Measurements from ENCODE around the gene NEK1. TPM values are rescaled to one million over a fixed set of nuclear protein-coding genes. Genes with fewer than 3 reads are reported as not detected.

NEK1 gene, protein sequence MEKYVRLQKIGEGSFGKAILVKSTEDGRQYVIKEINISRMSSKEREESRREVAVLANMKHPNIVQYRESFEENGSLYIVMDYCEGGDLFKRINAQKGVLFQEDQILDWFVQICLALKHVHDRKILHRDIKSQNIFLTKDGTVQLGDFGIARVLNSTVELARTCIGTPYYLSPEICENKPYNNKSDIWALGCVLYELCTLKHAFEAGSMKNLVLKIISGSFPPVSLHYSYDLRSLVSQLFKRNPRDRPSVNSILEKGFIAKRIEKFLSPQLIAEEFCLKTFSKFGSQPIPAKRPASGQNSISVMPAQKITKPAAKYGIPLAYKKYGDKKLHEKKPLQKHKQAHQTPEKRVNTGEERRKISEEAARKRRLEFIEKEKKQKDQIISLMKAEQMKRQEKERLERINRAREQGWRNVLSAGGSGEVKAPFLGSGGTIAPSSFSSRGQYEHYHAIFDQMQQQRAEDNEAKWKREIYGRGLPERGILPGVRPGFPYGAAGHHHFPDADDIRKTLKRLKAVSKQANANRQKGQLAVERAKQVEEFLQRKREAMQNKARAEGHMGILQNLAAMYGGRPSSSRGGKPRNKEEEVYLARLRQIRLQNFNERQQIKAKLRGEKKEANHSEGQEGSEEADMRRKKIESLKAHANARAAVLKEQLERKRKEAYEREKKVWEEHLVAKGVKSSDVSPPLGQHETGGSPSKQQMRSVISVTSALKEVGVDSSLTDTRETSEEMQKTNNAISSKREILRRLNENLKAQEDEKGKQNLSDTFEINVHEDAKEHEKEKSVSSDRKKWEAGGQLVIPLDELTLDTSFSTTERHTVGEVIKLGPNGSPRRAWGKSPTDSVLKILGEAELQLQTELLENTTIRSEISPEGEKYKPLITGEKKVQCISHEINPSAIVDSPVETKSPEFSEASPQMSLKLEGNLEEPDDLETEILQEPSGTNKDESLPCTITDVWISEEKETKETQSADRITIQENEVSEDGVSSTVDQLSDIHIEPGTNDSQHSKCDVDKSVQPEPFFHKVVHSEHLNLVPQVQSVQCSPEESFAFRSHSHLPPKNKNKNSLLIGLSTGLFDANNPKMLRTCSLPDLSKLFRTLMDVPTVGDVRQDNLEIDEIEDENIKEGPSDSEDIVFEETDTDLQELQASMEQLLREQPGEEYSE (N-terminal part only)
- total RNA-seq: 1 to 10 TPM; 7.2 to 9.3 TPM

DNA sequence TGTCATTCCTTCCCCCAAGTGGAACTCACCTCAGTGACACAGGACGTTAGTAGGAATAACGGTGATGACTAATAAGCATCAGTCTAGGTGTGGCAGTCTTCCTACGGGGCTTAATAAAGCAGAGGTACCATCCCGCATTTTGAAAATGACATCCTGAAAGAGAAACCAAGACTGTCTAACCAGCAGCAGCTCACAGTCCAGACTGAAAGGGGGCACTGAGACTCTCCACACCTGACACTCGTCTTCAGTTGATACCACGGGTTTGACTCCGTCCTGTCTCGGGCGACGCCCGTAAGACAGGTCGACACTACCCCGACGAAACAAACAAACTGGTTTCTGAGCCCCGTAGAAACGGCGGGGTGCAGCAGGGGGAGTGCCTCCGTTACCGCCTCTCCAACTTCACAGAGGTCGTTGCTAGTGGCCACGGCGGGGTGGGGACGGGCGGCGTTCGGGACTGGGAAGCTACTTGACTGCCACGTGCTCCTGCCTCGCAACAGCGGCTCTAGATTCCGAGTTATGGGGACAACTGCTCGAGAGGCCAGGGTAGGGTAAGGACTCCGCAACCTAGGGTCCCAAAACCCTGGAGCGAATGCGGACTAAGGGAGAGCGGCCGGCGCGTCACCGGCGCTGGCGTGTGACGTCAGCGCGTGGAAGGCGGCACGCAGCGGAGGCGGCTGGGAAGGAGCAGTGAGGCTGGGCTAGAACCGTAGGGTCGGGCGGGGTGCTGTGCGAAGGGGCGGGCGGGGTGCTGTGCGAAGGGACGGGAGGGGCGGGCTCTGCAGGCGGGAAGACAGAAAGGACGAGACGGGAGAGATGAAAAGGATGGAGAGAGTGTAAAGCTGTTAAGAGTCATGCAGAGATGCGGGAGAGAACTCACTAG lies at the start of gene NEK1:
Gene NEK1, minus strand, starts transcription at position 593 of the 880 bp plus-strand sequence. CDS start 9,953 bp downstream, outside the sequence.
- H3K36me3 ChIP-seq: no peaks in the 10 kb centered on the region
- H3K9me3 ChIP-seq: no peaks in the 10 kb centered on the region
- peak; percentile 86 for DNase-seq (ENCODE audit: low spot score)
- H3K27me3 ChIP-seq: no peaks in the 10 kb centered on the region
- peak within 1 kb of the TSS; percentile 96 to 99 for H3K27ac ChIP-seq
- H3K4me3 ChIP-seq: peak within 1 kb of the TSS; percentile 82 to 83
- H3K4me1 ChIP-seq: peaks cover 0 to 24% of the 10 kb centered on the region in 2 donors
- TF ChIP-seq, protein P1, sequence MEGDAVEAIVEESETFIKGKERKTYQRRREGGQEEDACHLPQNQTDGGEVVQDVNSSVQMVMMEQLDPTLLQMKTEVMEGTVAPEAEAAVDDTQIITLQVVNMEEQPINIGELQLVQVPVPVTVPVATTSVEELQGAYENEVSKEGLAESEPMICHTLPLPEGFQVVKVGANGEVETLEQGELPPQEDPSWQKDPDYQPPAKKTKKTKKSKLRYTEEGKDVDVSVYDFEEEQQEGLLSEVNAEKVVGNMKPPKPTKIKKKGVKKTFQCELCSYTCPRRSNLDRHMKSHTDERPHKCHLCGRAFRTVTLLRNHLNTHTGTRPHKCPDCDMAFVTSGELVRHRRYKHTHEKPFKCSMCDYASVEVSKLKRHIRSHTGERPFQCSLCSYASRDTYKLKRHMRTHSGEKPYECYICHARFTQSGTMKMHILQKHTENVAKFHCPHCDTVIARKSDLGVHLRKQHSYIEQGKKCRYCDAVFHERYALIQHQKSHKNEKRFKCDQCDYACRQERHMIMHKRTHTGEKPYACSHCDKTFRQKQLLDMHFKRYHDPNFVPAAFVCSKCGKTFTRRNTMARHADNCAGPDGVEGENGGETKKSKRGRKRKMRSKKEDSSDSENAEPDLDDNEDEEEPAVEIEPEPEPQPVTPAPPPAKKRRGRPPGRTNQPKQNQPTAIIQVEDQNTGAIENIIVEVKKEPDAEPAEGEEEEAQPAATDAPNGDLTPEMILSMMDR (IDR thresholded peaks at IDR 0.05): no peak

DNA sequence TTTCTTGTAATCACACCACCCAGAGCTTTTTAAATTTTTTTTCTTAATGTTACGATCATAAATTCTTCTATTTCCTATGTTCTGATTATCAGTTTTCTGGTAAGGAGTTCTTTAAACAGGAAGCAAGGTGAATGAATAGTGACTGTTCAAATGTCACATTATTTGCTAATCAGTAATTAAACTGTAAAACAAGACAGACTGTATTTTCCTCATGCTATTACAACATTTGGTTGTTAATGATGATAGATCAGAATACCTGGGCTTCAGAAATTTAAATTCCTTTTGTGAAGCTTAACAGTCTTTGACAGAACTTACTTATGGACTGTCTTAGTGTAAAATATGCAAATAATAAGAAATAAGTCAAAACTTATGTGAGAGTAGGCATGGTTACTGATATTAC lies 49.4 kb upstream of the NEK1 start:
- Histone ChIP-seq H3K27ac (peak overlapping the region; percentile 84 to 90), H3K4me1 (peaks cover 0 to 39% of the 10 kb centered on the region in 2 donors)
- TF ChIP-seq, protein P1 (IDR thresholded peaks at IDR 0.05): no peak

DNA sequence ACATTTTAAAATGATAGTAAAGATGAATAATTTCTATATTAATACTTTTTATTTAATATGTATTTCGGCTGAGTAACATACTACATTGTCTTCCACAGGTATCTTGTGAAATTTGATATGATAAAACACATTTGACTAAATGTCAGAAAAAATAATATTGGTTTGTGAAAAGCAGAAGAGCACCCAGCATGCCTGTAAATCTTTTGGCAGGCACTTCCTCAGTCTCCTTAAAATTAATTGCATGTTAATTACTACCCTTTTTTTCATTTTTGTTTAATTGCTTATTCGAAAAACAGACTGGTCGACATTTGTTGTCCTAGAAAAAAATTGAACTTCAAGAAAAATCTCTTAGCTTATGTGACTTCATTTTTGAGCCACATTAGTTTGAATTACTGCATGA lies 48.5 kb upstream of the NEK1 start:
- peak overlapping the region; percentile 84 to 90 for H3K27ac ChIP-seq

More for the DNA sequence above, 49.4 kb upstream of the NEK1 start:
- H3K9me3 ChIP-seq: peaks cover 0 to 2% of the 10 kb centered on the region in 2 donors
- H3K36me3 ChIP-seq: no peaks in the 10 kb centered on the region
- no peak for DNase-seq (ENCODE audit: low spot score)
- H3K4me3 ChIP-seq: peak overlapping the region in 1 of 2 donors; percentile 51
- H3K27me3 ChIP-seq: no peaks in the 10 kb centered on the region

DNA sequence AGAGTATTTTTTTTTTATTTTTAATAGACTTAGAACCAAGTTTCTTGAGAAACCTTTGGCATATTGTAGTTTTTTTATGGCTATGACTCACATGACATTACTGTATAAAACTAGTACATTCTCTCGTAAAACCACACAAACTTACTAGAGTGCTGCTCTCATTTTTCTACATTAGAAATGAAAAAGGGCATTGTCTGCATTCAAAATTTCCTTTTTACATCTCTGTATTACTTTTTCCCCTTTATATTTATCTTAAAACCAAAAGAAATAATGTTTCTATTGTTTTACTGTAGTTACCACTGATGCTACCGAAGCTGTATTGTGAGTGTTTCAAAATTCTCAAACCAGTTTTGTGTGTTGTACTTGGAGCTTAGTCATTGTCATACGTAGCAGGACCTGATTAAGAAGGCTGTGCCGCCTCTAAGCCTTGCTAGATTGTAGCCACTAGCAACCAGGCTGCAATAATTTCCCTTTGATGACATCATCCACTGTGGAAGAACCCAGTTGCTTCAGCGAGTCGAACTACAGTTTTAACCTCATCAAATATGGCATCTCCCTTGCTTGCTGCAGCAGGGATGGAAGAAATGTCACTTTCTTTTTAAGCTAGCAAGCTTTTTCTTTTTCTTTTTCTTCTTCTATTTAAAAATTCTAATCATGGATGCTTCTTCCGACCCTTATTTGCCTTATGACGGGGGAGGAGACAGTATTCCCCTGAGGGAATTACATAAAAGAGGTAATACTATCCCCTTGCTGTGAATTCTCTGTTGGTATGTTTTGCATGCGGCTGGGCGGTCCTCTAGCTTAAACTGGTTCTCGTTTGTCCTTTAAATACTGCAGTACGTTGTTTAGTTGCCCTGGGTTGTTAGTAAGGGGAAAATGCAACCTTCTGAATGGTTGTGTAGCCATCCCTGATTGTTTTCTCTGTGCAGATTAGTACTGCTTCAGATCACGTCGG lies 47.6 kb upstream of the NEK1 start:
- no peaks in the 10 kb centered on the region for H3K9me3 ChIP-seq
- H3K4me3 ChIP-seq: peak overlapping the region; percentile 36 to 51
- peak overlapping the region; percentile 84 to 90 for H3K27ac ChIP-seq
- H3K27me3 ChIP-seq: no peaks in the 10 kb centered on the region
- TF ChIP-seq, protein P1 (IDR thresholded peaks at IDR 0.05): no peak
- H3K36me3 ChIP-seq: no peaks in the 10 kb centered on the region
- DNase-seq (ENCODE audit: low spot score): peak; percentile 92
- H3K4me1 ChIP-seq: peaks cover 0 to 30% of the 10 kb centered on the region in 2 donors

More for the DNA sequence above, 48.5 kb upstream of the NEK1 start:
- peaks cover 0 to 39% of the 10 kb centered on the region in 2 donors for H3K4me1 ChIP-seq
- H3K27me3 ChIP-seq: no peaks in the 10 kb centered on the region
- no peaks in the 10 kb centered on the region for H3K36me3 ChIP-seq
- H3K4me3 ChIP-seq: peak overlapping the region; percentile 36 to 51
- no peaks in the 10 kb centered on the region for H3K9me3 ChIP-seq
- TF ChIP-seq, protein P1 (IDR thresholded peaks at IDR 0.05): no peak
- no peak for DNase-seq (ENCODE audit: low spot score)
